Stimulated activated CD4-positive, alpha-beta T cell treated with anti-CD3 and anti-CD28 coated beads, Interleukin-15, amount 100 ng/mL, for 24 hours (primary cell): ENCODE data around the gene OSGEPL1.
"Not testable (repeated sequence)": the region's sequence is repeated elsewhere in the genome, so short reads cannot be mapped to it uniquely, and the experiment has no call there.

Experiments used
- DNase-seq: peaks from one replicate; pipeline ENCODE4 v3.0.0-alpha.2; 2020

Gene OSGEPL1

GRCh38 chr2:189762551-189763298, at the start of gene OSGEPL1:
Gene OSGEPL1, minus strand, starts transcription at chr2:189762792. Its CDS starts 1,152 bp downstream, at chr2:189761640.
- DNase-seq = peak; percentile 96

GRCh38 chr2:189803431-189803830, 40.8 kb upstream of the OSGEPL1 start:
- no peak for DNase-seq

DNA sequence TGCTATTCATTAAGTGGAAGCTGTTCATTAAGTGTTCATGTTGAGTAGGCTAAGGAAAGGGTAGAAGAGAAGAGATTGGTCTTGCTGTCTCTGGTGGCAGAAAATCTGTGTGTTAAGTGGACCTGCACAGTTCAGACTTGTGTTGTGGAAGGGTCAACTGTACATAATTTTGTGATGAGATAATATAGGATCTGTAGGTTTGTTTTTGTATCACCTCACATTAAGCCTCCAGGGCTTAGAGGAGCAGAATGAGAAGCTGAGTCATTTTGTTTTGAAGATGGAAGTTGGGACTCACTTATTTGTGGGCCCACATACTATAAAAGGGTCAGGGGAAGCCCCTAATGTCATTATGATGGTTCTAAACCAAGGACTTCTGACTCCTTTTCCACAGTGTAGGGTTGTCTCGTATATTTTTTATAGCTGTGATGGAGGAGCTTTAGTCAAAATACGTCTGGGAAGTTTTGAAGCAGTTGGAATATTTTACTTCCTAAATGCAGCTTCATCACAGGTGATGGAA, 39.9 kb upstream of the OSGEPL1 start:
- DNase-seq = no peak

- DNase-seq = no peak
Observed at GRCh38 chr2:189799531-189799930, 36.9 kb upstream of the OSGEPL1 start.

GRCh38 chr2:189799030-189799331, 36.4 kb upstream of the OSGEPL1 start:
- no peak for DNase-seq

GRCh38 chr2:189798312-189799029, 35.9 kb upstream of the OSGEPL1 start:
- no peak for DNase-seq

GRCh38 chr2:189797902-189798301, 35.3 kb upstream of the OSGEPL1 start:
- no peak for DNase-seq

DNA sequence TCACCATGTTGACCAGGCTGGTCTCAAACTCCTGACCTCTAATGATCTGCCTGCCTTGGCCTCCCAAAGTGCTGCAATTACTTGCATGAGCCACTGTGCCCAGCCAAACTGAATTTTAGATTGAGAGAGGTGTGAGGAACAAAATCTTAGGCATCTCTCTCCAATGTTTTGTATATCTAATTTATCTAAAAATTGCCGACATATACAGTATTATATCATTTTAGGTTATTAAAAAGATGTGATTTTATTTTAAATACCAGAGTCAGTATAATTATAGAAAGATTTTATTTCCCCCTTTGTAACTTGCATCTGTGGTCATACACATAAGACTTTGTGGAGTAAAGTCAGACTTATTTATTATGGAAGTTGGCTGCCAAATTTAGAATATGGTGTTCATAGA, 31.7 kb upstream of the OSGEPL1 start:
- DNase-seq = no peak

GRCh38 chr2:189791338-189792042, 28.9 kb upstream of the OSGEPL1 start:
- no peak for DNase-seq

DNA sequence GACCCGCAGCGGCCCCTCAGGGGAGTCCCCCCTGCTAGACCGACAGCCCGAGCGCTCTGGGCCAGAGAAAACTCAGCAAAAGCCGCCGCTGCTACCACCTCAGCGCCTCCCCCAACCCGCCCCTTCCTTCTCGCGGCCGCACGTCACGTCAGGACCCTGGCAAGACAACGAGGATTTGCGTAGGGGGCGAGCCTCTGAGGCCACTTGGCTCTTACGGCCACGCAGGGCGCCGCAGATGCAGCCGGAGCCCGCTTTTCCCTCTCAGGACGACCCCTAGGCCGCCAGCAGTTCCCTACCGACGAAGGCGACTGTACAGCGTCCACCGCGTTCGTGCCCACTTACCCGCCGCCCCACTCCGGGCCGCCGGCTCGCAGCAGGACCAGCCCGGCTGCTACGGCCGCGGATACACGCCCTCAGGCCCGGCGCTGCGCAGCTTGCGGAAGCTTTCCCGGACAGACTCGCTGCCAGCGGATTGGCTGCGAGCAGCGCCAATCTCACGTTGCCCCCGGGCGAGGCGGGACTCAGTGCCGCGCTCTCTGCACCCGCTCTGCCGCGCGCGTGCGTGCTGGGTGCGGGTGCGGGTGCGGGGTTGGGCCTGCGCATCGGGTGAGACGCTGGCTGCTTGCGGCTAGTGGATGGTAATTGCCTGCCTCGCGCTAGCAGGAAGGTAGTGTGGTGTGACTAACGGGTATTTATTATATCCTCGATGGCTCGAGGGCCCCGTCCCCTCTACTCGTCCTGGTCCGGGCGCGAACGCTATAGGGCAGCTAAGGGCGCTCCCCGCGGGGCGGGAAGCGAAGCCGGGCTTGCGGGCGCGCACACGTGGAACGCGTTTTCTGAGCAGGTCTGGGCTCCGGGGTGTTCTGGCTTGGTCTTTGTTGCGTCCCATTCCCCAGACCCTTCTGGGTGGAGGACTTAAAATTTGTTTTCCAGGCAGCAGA, 21.6 kb upstream of the OSGEPL1 start, which contains the start of the genes ORMDL1 and PMS1:
Gene ORMDL1 (minus strand): TSS at position 413 of the 941 bp plus-strand sequence. CDS start 1,744 bp downstream, outside the sequence.
Gene PMS1 (plus strand): TSS at position 524 of the 941 bp plus-strand sequence. CDS start 7,360 bp downstream, outside the sequence.
- peak; percentile 95 for DNase-seq

DNA sequence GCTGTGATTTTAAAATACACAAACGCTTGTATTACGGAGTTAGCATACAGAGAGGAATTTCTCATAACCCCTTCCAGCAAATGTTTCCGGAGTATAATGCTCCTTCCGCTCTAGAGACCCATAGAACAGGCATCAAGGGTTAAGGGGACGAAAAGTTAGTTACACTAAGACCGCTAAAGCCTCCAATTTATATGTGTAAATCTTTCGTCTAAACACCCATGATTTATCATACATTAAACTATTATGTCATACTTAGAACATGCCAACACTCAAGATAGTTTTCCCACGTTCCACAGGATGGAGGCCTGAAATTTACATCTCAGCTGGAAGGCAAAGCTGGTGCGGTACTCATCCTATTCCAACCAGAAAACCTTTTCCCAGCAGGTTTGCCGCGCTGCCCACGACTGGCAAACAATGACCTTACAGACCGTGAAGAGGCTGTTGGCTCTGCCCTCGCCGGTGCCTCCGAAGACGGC, 20.9 kb upstream of the OSGEPL1 start:
- no peak for DNase-seq

GRCh38 chr2:189782221-189782671, 19.7 kb upstream of the OSGEPL1 start:
- peak; percentile 13 for DNase-seq

GRCh38 chr2:189772212-189772611, 9.6 kb upstream of the OSGEPL1 start:
- no peak for DNase-seq

DNA sequence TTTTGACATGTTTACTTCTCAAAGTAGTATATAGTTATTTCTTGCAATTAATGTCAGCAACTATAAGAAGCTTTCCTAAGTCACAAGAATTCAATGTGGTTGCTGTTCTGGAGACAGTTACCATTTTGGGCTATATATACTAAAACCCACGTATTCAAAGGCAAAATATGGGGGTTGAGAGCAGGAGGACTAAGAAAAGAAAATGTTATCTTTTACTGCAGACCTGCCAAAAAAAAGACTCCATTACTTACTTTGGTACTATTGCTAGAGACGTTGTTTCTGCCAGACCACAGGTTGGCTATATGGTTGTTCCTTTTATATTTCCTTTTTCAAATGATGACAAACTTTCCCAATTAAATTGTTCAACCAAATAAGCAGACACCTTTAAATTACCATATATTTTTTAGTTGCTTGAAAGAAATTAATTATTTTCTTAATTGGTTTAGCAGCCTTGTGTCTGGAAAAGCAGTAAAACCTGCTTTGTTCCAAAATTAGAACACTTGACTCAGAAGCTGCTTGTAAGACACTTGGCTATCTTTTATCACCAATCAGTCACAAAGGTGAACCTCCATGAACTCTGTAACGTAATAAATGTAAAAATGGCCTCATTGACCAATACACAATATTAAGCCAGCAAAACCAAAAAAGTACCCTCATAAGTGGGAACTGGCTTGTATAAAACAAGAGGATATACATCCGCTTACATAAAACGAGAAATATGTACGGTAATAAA, 8.2 kb upstream of the OSGEPL1 start:
- DNase-seq = no peak

- no peak for DNase-seq
Observed at GRCh38 chr2:189763908-189764661, 1.5 kb upstream of the OSGEPL1 start.

GRCh38 chr2:189762229-189762550, 402 bp downstream of the OSGEPL1 start:
- DNase-seq = no peak

- DNase-seq = not testable (repeated sequence)
Observed at GRCh38 chr2:189760154-189760553, 2.4 kb downstream of the OSGEPL1 start.

- no peak for DNase-seq
Observed at GRCh38 chr2:189756311-189756952, 6.2 kb downstream of the OSGEPL1 start.

DNA sequence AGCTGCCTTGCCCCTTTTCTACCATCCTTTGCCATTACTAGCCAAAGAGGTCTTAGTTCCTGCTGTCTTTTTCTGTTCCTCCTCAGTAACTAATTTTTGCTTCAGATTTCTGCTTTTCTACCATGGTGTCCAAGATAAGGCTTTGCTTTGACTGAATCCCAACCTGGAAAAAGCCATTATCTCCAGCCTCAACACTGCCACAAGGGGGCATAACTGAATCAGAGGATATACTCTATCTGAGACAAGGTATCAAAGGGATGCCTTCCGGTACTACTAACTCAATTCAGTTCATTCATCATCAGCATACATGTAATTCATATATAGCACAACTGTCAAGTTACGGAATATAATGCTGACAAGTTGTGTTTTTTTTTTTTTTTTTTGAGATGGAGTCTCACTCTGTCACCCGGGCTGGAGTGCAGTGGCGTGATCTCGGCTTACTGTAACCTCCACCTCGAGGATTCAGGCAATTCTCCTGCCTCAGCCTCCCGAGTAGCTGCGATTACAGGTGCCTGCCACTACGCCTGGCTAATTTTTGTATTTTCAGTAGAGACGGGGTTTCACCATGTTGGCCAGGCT, 11.4 kb downstream of the OSGEPL1 start:
- peak; percentile 51 for DNase-seq

DNA sequence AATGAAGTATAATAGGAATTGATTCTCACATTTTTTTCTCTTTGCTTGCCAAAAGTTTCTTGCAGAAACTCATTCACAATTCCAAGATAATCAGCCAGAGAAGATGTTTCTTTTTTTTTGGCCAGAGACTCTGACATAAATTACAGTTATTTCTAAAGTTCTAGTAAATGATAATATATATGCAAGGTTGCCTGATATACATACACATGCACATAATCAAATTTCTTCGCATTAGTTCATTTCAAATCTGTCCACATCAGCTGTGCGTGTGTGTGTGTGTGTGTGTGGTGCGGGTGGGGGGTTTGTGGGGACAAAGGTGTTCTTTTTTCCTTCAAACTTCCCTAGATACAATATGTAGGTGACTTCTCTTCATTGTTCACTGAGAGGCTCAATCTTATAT, 33.2 kb downstream of the OSGEPL1 start:
- no peak for DNase-seq
